Measurements from ENCODE around the gene CTRL. TPM values are rescaled to one million over a fixed set of nuclear protein-coding genes. Genes with fewer than 3 reads are reported as not detected.
"Not testable (repeated sequence)": the region's sequence is repeated elsewhere in the genome, so short reads cannot be mapped to it uniquely, and the experiment has no call there.

CTRL gene
- total RNA-seq, 1 donor from 2014 or later = 0.59 TPM

- TF ChIP-seq CTCF (IDR thresholded peaks at IDR 0.05) = no peak
- no peak for ATAC-seq
- no peaks in the 10 kb centered on the region for H3K9me3 ChIP-seq
Measured at GRCh38 chr16:67975321-67976105, 43.9 kb upstream of the CTRL start.

DNA sequence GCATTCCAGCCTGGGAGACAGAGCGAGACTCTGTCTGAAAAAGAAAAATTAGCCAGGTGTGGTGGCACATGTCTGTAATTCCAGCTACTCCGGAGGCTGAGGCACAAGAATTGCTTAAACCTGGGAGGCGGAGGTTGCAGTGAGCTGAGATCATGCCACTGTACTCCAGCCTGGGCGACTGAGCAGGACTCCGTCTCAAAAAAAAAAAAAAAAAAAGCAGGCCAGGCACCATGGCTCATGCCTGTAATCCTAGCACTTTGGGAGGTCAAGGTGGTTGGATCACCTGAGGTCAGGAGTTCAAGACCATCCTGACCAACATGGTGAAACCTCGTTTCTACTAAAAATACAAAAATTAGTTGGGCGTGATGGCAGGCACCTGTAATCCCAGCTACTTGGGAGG is 40.6 kb upstream of the CTRL start:
- H3K27me3 ChIP-seq (ENCODE audit: low read depth); H3K4me3 ChIP-seq; H3K27ac ChIP-seq; DNase-seq; intact Hi-C loops (cut with DNase I); H3K36me3 ChIP-seq; H3K9me3 ChIP-seq; ATAC-seq: not testable (repeated sequence)
- peaks cover 14% of the 10 kb centered on the region for H3K4me1 ChIP-seq

More at GRCh38 chr16:67975321-67976105, 43.9 kb upstream of the CTRL start:
- Histone ChIP-seq H3K4me1 (no peaks in the 10 kb centered on the region), H3K36me3 (no peaks in the 10 kb centered on the region), H3K27ac (no peak overlapping the region), H3K27me3 (ENCODE audit: low read depth) (peaks cover 6% of the 10 kb centered on the region), H3K4me3 (no peak overlapping the region)
- intact Hi-C loops (cut with DNase I) = no loop called here
- no peak for DNase-seq

GRCh38 chr16:67971111-67971510 is 39.4 kb upstream of the CTRL start:
- Histone ChIP-seq H3K9me3 (no peaks in the 10 kb centered on the region), H3K4me1 (peaks cover 26% of the 10 kb centered on the region), H3K36me3 (no peaks in the 10 kb centered on the region), H3K27me3 (ENCODE audit: low read depth) (no peaks in the 10 kb centered on the region), H3K4me3 (no peak overlapping the region), H3K27ac (no peak overlapping the region)
- DNase-seq = no peak
- intact Hi-C loops (cut with DNase I) = no loop called here
- TF ChIP-seq CTCF (IDR thresholded peaks at IDR 0.05) = no peak
- no peak for ATAC-seq

GRCh38 chr16:67969254-67970039 is 37.8 kb upstream of the CTRL start:
- Histone ChIP-seq H3K9me3 (no peaks in the 10 kb centered on the region), H3K4me3 (peak overlapping the region; percentile 94), H3K4me1 (peaks cover 39% of the 10 kb centered on the region), H3K27ac (peak overlapping the region; percentile 99), H3K36me3 (no peaks in the 10 kb centered on the region), H3K27me3 (ENCODE audit: low read depth) (no peaks in the 10 kb centered on the region)
- no peak for DNase-seq
- peak in 1 of 2 donors; percentile 22 for ATAC-seq
- no peak for TF ChIP-seq CTCF (IDR thresholded peaks at IDR 0.05)
- intact Hi-C loops (cut with DNase I) = no loop called here

- H3K4me3 ChIP-seq = peak within 1 kb of the TSS; percentile 94
- peak within 1 kb of the TSS; percentile 99 for H3K27ac ChIP-seq
- no peaks in the 10 kb centered on the region for H3K27me3 ChIP-seq (ENCODE audit: low read depth)
- DNase-seq (peak; percentile 86), ATAC-seq (peak; percentile 95)
- H3K4me1 ChIP-seq = peaks cover 45% of the 10 kb centered on the region
- no peaks in the 10 kb centered on the region for H3K9me3 ChIP-seq
- H3K36me3 ChIP-seq = no peaks in the 10 kb centered on the region
- intact Hi-C loops (cut with DNase I) = no loop called here
- TF ChIP-seq CTCF (IDR thresholded peaks at IDR 0.05) = no peak
Measured at GRCh38 chr16:67968400-67969253, 37.0 kb upstream of the CTRL start, which contains the start of gene SLC12A4. SLC12A4 (minus strand) TSS chr16:67968637; CDS start chr16:67968553, 84 bp downstream.
